ENCODE results near the gene PSMB10.

DNA sequence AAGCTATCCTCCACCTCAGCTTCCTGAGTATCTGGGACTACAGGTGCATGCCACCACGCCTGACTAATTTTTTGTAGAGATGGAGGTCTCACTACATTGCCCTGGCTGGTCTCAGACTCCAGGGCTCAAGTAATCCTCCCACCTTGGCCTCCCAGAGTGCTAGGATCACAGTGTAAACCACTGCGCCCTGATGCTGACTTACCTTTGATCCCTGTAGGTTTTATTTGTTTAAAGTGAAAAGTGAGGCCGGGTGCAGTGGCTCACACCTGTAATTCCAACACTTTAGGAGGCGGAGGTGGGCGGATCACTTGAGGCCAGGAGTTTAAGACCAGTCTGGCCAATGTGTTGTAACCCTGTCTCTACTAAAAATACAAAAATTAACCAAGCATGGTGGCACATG lies 34.9 kb downstream of the PSMB10 start:
- TF ChIP-seq, protein P1, sequence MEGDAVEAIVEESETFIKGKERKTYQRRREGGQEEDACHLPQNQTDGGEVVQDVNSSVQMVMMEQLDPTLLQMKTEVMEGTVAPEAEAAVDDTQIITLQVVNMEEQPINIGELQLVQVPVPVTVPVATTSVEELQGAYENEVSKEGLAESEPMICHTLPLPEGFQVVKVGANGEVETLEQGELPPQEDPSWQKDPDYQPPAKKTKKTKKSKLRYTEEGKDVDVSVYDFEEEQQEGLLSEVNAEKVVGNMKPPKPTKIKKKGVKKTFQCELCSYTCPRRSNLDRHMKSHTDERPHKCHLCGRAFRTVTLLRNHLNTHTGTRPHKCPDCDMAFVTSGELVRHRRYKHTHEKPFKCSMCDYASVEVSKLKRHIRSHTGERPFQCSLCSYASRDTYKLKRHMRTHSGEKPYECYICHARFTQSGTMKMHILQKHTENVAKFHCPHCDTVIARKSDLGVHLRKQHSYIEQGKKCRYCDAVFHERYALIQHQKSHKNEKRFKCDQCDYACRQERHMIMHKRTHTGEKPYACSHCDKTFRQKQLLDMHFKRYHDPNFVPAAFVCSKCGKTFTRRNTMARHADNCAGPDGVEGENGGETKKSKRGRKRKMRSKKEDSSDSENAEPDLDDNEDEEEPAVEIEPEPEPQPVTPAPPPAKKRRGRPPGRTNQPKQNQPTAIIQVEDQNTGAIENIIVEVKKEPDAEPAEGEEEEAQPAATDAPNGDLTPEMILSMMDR (IDR thresholded peaks at IDR 0.05; ENCODE audit: control extremely low read depth in 1 of 3, insufficient read depth in 1 of 3, low read depth in 1 of 3, low read length in 3 of 3): no peak
- TF ChIP-seq, protein P2, sequence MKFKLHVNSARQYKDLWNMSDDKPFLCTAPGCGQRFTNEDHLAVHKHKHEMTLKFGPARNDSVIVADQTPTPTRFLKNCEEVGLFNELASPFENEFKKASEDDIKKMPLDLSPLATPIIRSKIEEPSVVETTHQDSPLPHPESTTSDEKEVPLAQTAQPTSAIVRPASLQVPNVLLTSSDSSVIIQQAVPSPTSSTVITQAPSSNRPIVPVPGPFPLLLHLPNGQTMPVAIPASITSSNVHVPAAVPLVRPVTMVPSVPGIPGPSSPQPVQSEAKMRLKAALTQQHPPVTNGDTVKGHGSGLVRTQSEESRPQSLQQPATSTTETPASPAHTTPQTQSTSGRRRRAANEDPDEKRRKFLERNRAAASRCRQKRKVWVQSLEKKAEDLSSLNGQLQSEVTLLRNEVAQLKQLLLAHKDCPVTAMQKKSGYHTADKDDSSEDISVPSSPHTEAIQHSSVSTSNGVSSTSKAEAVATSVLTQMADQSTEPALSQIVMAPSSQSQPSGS (IDR thresholded peaks at IDR 0.05; ENCODE audit: low read length): no peak
- TF ChIP-seq POLR2A (IDR thresholded peaks at IDR 0.05; ENCODE audit: control extremely low read depth in 1 of 2, low read depth in 2 of 2, low read length in 2 of 2) (no peak), EZH2 (IDR thresholded peaks at IDR 0.05; ENCODE audit: low read depth, low read length, severe bottlenecking) (no peak), RXRA (IDR thresholded peaks at IDR 0.05; ENCODE audit: insufficient read depth, low read depth, low read length) (no peak), BCL11A (IDR thresholded peaks at IDR 0.05; ENCODE audit: low read depth in 2 of 2, low read length in 2 of 2) (no peak), JUND (IDR thresholded peaks at IDR 0.05; ENCODE audit: low read length) (no peak), CHD1 (IDR thresholded peaks at IDR 0.05; ENCODE audit: low read depth, low read length) (no peak), SP1 (IDR thresholded peaks at IDR 0.05; ENCODE audit: low read depth, low read length) (no peak), SIN3A (conservative IDR thresholded peaks at IDR 0.05 in 1 of 2, IDR thresholded peaks at IDR 0.05 in 1 of 2; ENCODE audit: low read depth in 1 of 2, low read length in 2 of 2) (no peak), ASH2L (IDR thresholded peaks at IDR 0.05; ENCODE audit: low read length) (no peak), POLR2AphosphoS5 (IDR thresholded peaks at IDR 0.05; ENCODE audit: low read depth, low read length) (no peak), CEBPB (IDR thresholded peaks at IDR 0.05; ENCODE audit: low read depth, low read length) (no peak)
- TF ChIP-seq, protein P3, sequence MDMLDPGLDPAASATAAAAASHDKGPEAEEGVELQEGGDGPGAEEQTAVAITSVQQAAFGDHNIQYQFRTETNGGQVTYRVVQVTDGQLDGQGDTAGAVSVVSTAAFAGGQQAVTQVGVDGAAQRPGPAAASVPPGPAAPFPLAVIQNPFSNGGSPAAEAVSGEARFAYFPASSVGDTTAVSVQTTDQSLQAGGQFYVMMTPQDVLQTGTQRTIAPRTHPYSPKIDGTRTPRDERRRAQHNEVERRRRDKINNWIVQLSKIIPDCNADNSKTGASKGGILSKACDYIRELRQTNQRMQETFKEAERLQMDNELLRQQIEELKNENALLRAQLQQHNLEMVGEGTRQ (IDR thresholded peaks at IDR 0.05; ENCODE audit: low read length): no peak

All from H1 (cell line).